ENCODE data around the gene ADAM11. TPM values are rescaled to one million over a fixed set of nuclear protein-coding genes. Genes with fewer than 3 reads are reported as not detected.
A peak's percentile ranks its signal among the peaks of the same experiment; 100 is the strongest.

The ADAM11 gene
- total and polyA plus RNA-seq, 2 of the 13 experiments (the other 11 are each of a cell fraction or from before 2014, with no cell fraction given), result 0.38 to 0.91 TPM

- TF ChIP-seq ZBTB2 (CRISPR knock-in tag; IDR thresholded peaks at IDR 0.05; ENCODE audit: low read depth) (peak; percentile 44; the same call in 1 of the 2 replicates), UBTF (CRISPR knock-in tag; IDR thresholded peaks at IDR 0.05) (peak; percentile 58; the same call in 1 of the 2 replicates), TBX3 (IDR thresholded peaks at IDR 0.05; ENCODE audit: borderline replicate concordance) (no peak), BRF2 (CRISPR knock-in tag; IDR thresholded peaks at IDR 0.05) (no peak), MYPOP (CRISPR knock-in tag; IDR thresholded peaks at IDR 0.05) (0 out of 2 replicates have a peak, but pooled peaks have one; percentile 37), ZNF749 (CRISPR knock-in tag; IDR thresholded peaks at IDR 0.05; ENCODE audit: borderline replicate concordance) (no peak), EED (CRISPR knock-in tag; IDR thresholded peaks at IDR 0.05) (peak; percentile 61; the same call in 1 of the 2 replicates), ZFP82 (CRISPR knock-in tag; IDR thresholded peaks at IDR 0.05; ENCODE audit: borderline replicate concordance) (peak; percentile 58; the same call in 1 of the 2 replicates), HOXA3 (CRISPR knock-in tag; IDR thresholded peaks at IDR 0.05) (peak; percentile 24; the same call in 1 of the 2 replicates), ZNF687 (CRISPR knock-in tag; IDR thresholded peaks at IDR 0.05) (peak; percentile 50; the same call in 1 of the 2 replicates), MAZ (IDR thresholded peaks at IDR 0.05; ENCODE audit: borderline replicate concordance, low read depth, low read length) (no peak), MAZ (CRISPR knock-in tag; IDR thresholded peaks at IDR 0.05; ENCODE audit: low read depth) (0 out of 2 replicates have a peak, but pooled peaks have one; percentile 30), NFKB2 (CRISPR knock-in tag; IDR thresholded peaks at IDR 0.05; ENCODE audit: borderline replicate concordance) (peak; percentile 55; the same call in 1 of the 2 replicates), ZFYVE20 (CRISPR knock-in tag; IDR thresholded peaks at IDR 0.05; ENCODE audit: borderline replicate concordance, low read depth) (0 out of 2 replicates have a peak, but pooled peaks have one; percentile 31), ZNF263 (CRISPR knock-in tag; IDR thresholded peaks at IDR 0.05) (0 out of 2 replicates have a peak, but pooled peaks have one; percentile 30)
Measured at GRCh38 chr17:44829523-44830358, 71.0 kb downstream of the ADAM11 start, which contains the start of gene GJC1 (continued).
